ENCODE data around the gene AKIRIN2.
"Not testable (repeated sequence)": the region's sequence is repeated elsewhere in the genome, so short reads cannot be mapped to it uniquely, and the experiment has no call there.

The AKIRIN2 gene

DNA sequence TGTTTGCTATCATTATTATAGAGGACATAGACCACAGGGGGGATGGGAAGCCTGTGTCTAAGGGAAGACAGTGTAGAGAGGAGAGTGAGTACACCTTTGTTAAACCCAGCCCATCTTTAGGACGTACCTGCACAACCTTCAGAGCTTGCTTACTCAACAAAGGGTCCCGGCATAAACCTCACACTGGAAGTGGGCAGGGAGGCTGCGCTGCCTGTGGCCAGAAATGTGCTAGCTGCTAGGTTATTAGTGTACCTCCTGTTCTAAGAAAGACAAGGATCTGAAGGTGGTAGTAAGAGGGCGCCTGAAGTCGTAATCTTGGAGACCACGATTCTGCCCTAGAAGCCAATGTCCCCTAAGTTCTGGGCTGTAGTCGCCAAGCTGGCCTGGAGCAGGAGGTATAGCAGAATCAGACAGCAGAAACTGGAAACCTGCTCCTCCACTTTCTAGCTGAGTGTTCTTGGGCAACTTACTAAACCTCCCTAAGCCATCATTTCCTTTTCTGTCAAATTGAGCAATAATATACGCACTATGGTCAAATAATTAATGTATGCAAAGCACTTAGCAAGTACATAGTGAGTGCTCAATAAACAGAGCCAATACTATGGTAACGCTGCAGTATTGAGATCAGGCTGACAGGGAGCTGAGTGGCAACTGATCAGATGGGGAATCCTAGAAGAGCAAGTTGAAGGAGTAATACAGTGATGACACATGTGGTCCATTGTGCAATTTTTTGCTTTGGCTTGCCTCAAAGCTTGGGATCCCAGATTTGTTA, 16.8 kb upstream of the AKIRIN2 start:
- peak; percentile 43 for DNase-seq (ENCODE audit: low spot score)

DNA sequence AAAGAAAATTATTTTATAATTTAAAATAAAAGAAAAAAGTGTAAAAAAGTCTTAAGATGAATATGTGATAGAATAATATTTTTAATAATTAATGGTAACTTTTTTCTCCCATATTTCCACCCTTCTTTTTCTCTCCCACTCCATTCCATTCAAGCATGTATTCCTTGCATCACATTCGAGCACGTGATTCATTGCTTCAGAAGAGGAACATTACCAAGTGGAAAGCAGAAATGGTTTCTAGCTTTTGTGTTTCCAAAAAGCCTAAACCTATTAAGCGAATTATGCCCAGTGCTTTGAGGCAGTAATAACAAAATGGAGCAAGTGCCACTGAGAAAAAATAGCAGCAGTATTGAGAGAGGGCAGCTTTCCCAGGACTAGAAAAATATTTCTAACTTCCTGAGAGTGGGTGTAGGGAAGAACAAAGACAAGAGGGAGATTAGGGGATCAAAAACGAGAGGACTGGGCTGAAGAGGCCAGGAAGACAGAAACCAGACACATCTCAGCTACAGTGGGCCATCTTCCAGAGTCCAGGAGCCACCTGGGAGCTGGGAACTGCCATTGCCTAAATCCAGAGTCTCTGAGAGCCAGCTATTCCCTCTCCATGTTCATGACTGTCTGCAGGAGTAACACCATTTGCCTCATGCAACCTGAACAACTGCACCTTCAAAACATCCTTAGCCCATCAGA, 15.0 kb upstream of the AKIRIN2 start:
- DNase-seq (ENCODE audit: low spot score): no peak

DNA sequence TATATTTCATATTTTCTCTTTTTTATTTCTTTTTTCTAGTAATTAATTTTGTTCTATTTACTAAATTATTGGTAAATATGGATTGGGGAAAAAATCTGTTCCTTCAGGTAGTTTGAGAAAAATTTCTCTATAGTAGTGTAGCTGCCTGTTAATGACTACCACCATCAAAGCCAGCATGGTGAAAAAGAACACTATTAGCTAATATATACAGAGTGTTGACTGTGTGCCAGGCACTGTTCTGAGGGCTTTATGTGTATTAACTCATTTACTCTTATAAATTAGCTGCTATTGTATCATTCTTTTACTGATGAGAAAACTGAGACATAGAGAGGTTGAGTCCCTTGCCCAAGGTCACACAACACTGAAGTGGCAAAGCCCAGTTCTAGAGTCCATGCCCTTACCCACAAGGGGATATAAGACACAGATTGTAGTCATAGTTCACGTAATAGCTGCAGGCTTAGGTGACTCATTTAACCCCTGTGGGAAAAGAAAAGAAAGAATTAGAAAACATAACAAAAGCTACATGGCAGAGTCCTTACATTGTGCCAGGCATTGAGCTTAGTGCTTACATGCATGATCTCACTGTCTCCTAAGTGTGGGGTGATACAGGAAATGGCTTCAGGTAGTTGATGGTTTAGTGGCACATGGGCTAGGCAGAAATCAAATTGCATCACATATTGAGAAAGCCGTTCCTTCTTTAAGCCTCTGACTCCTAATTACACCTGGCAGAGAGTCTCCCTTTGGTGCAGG, 12.2 kb upstream of the AKIRIN2 start:
- peak; percentile 31 for DNase-seq (ENCODE audit: low spot score)

DNA sequence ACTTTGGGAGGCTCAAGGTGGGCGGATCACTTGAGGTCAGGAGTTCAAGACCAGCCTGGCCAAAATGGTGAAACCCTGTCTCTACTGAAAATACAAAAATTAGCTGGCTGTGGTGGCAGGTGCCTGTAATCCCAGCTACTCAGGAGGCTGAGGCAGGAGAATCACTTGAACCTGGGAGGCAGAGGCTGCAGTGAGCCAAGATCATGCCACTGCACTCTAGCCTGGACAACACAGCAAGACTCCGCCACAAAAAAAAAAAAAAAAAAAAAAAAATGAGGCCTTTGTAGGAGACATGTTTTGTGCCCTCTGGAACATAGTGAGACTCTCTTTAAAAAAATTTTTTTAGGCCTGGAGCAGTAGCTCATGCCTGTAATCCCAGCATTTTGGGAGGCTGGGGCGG, 10.7 kb upstream of the AKIRIN2 start:
- DNase-seq (ENCODE audit: low spot score): not testable (repeated sequence)

DNA sequence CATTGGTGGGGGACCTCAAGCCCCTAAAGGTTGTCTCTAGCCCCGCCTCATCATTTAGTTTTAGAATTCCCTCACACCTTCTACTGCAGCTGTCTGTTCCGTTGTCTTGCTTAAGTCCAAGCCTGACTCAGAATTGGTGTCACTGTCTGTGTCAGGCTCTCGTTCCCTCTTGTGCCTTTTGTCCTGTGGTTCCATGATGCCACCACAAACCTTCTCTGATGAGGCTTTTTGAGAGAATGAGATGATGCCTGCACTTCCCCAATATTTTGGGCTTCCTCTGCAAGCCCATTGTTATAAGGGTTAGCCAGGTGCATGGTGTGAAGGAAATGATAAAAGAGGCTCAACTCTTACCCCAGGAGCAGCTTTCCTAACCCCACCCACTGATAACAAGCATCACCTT, 8.1 kb upstream of the AKIRIN2 start:
- no peak for DNase-seq (ENCODE audit: low spot score)

DNA sequence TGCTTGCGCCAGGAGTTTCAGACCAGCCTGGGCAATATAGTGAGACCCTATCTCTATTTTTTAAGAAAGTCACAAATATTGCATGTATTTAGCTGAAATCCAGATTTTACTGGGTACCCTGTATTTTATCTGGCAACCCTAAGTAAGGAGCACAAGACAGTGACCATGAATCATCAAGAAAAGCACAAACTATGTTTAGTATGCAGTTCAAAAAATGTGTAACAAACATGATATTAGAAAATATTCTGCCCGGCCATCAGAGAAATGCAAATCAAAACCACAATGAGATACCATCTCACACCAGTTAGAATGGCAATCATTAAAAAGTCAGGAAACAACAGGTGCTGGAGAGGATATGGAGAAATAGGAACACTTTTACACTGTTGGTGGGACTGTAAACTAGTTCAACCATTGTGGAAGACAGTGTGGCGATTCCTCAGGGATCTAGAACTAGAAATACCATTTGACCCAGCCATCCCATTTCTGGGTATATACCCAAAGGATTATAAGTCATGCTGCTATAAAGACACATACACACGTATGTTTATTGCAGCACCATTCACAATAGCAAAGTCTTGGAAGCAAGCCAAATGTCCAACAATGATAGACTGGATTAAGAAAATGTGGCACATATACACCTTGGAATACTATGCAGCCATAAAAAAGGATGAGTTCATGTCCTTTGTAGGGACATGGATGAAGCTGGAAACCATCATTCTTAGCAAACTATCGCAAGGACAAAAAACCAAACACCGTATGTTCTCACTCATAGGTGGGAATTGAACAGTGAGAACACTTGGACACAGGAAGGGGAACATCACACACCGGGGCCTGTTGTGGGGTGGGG, 6.8 kb upstream of the AKIRIN2 start:
- not testable (repeated sequence) for DNase-seq (ENCODE audit: low spot score)

DNA sequence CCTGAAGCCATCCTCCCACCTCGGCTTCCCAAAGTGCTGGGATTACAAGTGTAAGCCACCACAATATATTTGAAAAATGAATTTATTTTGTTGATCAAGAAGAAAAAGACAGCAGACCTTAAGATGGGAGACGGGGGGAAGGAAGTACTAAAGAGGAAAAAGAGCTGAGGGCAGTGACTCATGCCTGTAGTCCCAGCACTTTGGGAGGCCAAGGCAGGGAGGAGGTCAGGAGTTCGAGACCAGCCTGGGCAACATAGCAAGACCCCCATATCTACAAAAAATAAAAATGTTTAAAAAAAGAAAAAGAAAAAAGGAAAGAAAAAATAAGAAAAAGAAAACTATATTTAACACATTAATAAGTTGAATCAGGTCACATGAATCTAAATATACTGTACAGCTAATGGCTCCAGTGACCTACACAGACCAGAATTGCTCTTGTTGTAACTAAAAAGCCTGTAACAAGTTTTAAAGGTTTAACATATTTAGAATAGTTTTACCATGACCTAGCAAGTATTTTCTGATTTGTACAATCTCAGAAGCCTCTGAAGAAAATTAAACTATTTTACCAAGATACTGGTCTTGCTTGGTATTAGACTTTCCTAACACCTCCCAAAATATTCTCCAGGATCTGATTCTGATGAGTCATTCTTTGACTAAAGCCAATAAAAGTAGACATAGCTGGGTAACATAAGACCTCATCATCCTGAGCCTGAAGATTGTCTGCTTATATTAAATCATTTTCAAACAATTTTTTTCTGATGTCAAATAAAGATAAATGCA, 4.3 kb upstream of the AKIRIN2 start:
- DNase-seq (ENCODE audit: low spot score): peak; percentile 61

DNA sequence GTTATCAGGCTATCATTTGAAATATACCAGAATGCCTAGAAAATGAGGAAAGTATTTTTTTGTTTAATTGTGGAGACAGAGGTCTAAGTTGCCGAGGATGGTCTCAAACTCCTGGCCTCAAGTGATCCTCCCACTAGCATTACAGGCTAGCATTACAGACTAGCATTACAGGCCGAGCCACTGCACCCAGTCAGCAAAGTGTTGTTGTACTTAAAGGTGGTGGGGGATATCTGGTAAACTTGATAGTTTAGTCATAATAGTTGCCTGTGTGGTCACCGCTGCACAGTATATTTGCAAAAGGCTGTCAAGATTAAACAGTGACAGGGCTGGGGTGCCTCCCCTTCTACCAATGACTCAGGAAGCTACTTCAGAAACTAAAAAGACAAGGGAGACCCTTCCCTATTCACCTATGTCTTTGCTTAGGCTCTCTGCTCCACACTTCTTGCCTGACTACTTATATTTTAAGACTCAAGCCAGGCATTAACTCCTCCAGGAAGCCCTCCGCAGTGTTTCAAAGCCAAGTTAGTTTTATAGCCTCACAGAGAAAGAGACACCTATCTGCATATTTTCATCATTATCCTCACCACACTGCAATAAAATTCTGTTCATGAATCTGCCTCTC, 3.1 kb upstream of the AKIRIN2 start:
- no peak for DNase-seq (ENCODE audit: low spot score)

DNA sequence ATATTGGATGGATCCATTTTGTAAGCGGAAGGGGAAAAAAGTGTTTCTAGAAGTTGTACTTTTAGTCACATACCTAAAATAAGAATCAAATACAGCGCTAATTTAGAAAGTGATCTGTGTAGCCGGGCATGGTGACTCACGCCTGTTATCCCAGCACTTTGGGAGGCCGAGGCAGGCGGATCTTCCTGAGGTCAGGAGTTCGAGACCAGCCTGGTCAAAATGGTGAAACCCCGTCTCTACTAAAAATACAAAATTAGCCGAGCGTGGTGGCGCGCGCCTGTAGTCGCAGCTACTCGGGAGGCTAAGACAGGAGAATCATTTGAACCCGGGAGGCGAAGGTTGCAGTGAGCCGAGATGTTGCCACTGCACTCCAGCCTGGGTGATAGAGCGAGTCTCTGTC, 1.0 kb upstream of the AKIRIN2 start:
- DNase-seq (ENCODE audit: low spot score): not testable (repeated sequence)

DNA sequence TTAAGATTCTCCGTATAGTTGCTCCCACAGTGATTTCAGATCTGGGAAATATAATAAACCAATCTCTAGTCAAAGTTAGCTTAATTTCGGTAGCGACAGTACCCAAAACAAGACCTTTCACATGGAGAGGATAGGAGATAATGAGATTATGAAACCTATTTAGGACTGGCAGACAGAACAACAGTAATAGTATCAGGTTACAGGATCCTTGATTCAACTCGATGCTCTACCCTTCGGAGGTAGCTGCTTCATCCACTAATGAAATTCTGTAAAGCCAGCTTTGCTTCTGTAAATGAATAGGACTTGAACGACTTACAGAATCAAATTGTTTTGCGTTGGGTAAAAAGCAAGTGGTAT, 534 bp upstream of the AKIRIN2 start:
- DNase-seq (ENCODE audit: low spot score): no peak

DNA sequence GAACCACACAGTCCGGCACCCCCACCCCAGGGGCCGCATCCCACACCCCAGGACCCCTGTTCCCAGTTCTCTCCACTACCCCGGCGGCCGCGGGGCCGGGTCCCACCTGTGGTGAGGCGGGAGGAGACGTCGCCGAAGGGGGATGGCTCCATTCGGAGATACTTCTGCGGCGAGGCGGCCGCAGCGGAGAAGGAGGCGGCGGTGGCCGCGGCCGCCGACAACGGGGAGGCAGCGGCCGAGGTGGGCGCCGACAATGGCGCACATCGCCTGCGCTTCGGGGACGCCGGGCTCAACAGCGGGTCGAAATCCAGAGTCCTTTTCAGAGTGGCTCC, 723 bp downstream of the AKIRIN2 start:
- DNase-seq (ENCODE audit: low spot score): peak; percentile 26

DNA sequence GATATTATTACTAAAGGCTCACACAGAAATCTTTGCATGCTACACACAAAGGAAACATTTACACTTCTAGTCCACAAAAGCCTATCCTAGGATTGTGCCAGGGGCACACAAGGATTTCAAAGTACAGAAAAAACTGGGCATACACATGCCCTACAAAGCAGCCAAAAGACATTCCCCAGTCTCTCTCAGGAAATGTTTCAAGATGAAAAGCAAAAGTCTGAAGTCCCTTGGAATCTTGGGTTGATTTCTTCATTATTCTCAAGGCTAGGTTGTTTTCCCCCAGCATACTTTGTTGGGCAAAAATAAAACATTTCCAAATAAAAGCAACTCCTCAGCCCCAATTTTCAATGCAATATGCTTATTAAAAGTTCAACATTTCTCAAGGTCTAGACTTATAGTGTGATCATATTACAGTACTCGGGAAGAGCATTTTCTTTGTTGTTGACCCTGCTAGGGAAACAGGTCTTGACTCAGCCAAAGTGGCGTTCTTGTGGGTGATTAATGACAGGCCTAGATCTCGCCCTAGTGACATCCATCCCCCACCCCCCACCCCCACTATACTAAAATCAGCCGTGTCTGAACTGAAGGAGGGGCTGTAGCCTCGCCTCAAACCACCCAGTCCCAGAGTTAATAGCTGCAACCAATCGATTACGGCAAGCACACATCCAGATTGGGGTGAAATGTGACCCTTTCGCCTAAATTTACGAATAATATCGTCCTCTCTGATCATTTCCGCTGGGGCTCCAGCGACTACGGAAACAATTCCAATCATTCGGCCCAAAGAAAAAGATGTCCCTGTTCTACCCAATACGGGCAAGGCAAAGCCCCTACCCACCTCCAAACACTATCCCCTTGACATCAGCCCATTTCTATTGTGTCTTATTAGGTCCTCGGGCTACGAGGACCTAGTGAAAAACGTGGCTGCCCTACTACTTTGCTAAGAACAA, 1.4 kb downstream of the AKIRIN2 start:
- peak; percentile 56 for DNase-seq (ENCODE audit: low spot score)

DNA sequence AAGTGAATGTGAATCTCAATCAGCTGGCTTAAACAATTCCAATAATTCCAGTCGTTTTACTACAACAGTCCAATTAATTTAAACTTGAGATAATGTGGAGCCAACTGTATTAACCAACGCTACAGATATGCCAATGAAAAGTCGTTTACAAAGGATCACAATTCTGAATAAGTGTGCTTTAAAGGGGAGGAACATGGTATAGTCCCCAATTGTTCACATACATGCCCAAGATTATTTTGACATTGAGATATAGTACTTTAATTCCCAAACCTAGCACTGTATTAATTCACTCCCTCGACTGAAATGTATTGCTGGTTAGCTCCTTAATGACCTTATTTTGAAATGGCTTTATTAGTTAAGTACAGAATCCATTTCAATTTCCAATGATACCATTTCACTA, 2.5 kb downstream of the AKIRIN2 start:
- no peak for DNase-seq (ENCODE audit: low spot score)

DNA sequence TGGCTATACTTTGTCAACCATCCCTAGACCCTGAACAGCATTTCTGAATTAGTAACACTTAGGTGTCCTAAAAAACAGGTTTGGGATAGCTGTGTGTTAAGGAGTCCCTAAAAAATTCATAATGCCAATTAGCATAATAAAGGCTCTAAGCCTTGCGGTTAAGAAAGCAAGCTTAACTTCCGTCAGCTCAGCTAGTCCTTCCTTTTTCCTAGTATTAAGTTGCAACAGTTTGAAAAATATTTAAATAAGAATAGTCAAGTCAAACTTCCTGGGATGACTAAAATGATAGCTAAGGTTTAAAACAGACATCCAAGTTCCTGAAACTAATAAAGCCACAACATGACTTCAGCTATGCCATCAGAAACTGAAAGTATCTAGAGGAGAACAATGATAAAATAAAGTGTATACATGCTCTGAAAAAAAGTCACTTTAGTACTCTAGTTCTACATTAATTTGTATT, 3.5 kb downstream of the AKIRIN2 start:
- DNase-seq (ENCODE audit: low spot score): no peak

DNA sequence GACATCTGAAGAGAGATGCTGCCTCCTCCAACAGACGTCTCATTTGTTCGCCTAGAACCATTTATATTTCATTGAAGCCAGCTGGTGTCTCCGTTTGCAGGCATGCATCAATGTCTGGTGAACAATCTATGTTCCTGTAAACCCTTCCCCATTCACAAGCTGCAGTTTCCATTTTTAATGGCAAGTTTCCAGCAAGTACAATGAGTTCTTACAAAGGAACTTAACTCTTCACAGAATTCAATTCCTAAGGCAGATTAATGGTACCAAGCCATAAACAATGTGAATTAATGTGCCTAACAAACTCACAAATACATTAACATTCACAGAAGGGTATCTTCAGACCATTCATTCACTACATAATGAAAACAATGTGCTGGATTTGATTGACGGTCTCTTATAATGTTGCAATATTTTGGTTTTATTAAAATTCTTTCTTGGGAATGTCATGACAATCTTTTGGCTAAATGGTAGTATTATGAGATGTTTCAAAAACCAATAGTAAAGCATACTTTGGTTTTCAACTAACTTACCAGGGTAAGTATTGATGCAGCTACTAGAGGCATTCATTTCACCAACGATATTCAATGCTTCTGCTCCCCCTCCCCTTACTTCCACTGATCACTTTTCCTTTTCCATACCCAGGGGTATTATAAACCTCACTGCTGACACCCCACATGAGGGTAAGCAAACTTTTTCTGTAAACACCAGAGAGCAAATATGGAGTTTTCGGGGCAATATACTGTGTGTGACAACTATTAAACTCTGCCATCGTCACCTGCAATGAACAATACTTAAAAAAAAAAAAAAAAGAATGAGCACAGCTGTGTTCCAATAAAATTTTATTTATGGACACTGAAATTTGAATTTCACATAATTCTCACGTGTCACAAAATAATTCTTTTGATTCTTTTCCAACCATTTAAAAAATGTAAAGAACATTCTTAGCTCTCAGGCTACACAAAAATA, 4.2 kb downstream of the AKIRIN2 start:
- peak; percentile 35 for DNase-seq (ENCODE audit: low spot score)

DNA sequence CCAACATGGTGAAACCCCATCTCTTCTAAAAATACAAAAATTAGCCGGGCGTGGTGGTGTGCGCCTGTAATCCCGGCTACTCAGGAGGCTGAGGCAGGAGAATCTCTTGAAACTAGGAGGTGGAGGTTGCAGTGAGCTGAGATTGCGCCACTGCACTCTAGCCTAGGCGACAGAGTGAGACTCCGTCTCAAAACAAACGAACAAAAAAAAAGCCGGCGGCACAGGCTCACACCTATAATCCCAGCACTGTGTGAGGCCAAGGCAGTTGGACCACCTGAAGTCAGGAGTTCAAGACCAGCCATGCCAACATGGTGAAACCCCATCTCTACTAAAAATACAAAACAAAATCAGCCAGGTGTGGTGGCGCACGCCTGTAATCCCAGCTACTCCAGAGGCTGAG, 5.2 kb downstream of the AKIRIN2 start:
- not testable (repeated sequence) for DNase-seq (ENCODE audit: low spot score)

DNA sequence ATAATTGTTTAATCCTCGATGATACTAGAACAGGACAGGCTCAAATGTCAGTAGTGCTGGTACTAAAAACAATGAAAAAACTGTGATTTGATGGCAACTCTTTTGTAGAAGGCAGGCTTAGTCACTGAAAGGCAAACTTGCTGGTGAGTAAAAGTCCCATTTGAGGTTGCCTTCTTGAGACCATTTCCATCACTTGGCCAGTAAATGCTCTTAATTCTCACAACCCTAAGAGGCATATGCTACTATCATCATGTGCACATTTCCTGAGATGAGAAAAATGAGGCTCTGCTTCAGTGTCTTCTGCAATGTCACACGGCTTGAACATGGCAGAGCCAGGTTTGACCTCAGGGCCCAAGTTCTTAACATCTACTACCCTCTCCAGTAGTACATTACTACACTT, 9.9 kb downstream of the AKIRIN2 start:
- DNase-seq (ENCODE audit: low spot score): no peak

DNA sequence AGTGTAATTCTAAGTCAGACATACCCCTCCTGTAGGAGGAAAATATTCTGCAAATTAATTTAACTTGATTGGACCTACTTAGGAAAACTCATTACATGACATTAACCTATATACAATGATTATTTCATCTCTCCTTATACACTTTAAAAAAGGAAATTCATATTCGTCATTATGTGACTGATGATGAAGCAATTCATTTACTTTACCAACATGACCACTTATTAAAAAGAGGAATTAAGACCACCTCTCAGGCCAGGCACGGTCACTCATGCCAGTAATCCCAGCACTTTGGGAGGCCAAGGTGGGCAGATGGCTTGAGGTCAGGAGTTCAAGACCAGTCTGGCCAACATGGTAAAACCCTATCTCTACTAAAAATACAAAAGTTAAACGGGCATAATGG, 11.6 kb downstream of the AKIRIN2 start:
- no peak for DNase-seq (ENCODE audit: low spot score)

DNA sequence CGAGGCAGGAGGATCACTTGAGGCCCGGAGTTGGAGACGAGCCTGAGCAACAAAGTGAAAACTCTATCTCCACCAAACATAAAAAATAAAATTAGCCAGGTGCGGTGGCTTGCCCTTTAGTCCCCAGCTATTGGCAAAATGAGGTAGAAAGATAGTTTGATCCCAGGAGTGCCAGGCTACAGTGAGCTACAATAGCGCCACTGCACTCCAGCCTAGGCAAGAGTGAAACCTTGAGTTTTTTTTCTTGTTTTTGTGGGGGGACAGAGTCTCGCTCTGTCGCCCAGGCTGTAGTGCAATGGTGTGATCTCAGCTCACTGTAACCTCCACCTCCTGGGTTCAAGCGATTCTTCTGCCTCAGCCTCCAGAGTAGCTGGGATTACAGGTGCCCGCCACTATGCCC, 14.1 kb downstream of the AKIRIN2 start:
- not testable (repeated sequence) for DNase-seq (ENCODE audit: low spot score)
